Measurements from ENCODE around the gene SUCLG2. TPM values are rescaled to one million over a fixed set of nuclear protein-coding genes. Genes with fewer than 3 reads are reported as not detected.
"Not testable (repeated sequence)": the region's sequence is repeated elsewhere in the genome, so short reads cannot be mapped to it uniquely, and the experiment has no call there.

The SUCLG2 gene
- total RNA-seq, 1 donor from 2014 or later: 47.4 TPM

DNA sequence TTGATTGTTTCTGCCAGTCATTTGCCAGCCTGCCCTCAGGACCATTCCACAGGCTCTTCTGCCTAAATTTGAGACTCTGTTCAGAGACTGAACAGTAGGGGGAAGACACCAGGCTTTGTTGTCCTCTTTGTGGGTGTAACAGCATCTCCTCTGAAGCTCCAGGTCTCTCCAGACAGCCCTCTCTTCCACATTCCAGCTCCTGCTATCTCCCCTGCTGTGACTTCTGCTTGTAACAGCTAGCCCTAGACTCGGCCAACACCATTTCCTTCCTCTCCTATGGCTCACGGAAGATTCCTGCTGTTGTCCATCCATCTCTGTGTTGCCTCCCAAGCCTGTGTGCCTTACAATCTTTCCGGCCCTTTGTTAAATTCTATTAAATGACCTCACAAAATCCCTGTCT lies 40.2 kb downstream of the SUCLG2 start:
- no peak for DNase-seq (ENCODE audit: low read depth)

DNA sequence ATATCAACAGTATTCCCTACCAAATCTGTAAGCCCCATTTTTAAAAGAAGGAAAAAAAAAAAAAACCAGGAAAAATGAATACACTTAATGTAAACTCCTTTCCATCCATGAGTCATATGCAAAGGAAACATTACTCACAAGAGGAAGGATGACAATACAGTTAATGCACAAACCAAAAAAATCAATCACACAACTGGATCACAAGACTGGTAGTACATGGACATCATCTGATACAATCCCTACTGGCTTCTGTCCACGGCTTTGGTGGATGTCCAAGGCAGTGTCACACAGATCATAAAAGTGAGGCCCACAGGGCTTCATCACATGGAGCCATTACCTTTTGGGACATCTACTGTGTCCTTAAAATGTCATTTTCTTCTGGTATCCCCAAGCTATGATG lies 44.0 kb downstream of the SUCLG2 start:
- DNase-seq (ENCODE audit: low read depth): no peak

DNA sequence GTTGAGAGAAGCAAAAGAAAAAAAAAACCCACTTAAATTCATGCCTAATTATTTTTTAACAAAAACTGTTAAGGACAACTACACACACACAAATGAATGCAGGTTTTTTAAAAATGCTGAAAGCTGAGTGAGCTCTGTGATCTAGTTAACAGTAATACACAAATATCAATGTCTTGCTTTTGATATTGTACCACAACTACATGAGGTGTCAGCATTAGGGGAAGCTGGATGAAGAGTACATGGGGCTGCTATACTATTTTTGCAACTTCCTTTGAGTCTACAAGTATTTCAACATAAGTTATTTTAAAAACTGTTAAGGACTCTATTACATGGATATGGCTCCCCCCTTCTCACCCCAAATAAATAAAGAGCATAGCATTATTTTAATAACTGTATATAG lies 44.7 kb downstream of the SUCLG2 start:
- DNase-seq (ENCODE audit: low read depth): no peak

DNA sequence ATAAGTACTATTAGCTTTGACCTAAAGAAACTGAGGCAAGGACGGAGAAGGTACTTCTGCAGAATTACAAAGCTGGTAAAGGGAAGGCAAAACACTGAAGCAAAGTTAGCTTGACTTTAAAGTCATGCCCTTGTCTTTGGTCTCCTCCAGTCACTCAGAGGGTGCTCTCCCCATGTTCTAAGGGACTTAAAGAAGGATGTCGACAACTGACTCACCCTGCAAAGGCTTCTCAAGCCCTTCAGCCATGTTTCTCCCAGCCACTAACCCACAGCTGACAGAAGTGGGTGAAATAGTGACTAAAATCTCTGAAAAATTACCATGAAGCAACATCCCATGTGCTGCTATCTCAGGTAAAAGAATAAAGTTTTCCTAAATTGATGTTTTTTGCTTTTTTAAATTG lies 46.4 kb downstream of the SUCLG2 start:
- DNase-seq (ENCODE audit: low read depth): no peak

GRCh38 chr3:67605377-67605776 lies 49.0 kb downstream of the SUCLG2 start:
- peak; percentile 40 for DNase-seq (ENCODE audit: low read depth)

DNA sequence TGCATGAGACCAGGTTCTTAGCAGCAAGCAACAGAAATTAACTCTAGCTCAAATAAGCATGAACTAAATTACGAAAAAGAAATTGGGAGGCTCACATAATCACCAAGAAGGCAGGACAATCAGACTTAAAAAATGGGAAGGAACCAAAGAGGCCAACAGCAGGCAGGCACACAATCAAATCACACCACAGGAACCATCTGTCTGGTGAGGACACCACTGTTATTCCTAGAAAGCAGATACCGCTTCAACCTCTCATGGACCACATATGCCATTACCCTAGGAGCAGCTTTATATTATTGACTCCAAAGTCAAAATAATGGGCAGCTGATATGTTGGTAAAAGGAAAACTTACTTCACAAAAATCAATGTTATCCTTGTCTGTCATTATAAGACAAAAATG lies 51.6 kb downstream of the SUCLG2 start:
- peak; percentile 61 for DNase-seq (ENCODE audit: low read depth)

DNA sequence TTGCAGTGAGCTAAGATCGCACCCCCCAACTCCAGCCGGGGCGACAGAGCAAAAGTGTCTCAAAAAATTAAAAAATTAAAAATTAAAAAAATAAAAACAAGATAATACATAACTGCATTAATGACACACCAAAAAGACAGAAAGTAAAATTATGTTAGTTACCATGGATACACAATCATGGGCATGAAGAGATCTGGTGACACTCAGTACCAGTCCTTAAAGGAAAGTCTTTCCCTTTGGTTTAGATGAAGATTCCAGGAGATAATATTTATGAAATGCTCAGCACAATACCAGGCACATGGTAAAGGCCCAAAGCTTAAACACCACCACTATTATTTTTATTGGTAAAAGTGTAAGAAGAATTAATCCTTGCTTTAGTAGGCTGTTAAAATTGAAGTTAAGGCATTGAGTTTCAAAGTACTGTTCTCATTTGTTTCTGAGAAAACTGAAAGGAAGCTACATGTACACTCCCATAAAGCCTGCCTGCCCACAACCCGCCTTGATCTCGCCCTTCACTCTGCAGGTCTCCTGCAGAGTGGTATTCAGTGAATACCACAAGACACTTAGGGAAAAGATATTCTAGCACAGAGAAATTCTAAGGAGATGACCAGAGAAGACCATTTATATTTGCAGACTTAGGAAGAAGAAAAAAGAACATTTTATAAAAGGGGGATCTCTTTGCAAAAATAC lies 52.3 kb downstream of the SUCLG2 start:
- peak; percentile 19 for DNase-seq (ENCODE audit: low read depth)

DNA sequence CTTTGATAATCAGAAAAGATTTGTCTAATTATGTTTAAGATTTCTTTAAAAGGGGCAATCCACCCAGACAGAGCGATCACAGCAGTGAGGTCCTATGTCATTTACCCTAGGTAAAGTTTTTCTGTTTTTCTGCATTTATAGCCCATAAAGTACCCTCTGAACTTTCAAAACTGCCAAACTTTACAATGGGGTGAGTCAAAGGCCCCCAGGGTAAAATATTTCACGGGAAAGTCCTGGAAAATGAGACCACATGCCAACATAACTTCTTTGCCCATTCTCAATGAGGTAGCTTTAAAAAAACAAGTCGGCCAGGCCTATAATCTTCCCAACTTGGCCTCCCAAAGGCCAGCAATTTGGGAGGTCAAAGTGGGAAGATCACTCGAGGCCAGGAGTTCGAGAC lies 53.0 kb downstream of the SUCLG2 start:
- DNase-seq (ENCODE audit: low read depth): peak; percentile 9

DNA sequence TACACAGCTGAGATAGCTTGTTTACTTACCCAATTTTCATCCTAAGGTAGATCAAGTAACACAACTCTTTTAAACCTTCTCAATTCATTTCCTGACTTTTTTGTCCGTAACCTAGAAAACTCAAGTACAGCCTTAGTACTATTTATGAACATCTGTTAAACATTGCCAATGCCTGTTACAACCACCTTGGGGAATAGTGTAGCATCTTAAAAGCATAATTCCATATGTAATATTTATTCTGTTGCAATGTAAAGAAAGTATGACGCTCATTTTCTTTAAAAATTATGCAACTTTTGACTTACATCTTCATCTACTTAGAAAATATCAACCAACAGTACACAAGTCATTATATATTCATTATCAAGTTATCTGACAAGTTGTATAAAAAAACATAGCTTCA lies 54.6 kb downstream of the SUCLG2 start:
- DNase-seq (ENCODE audit: low read depth): no peak

DNA sequence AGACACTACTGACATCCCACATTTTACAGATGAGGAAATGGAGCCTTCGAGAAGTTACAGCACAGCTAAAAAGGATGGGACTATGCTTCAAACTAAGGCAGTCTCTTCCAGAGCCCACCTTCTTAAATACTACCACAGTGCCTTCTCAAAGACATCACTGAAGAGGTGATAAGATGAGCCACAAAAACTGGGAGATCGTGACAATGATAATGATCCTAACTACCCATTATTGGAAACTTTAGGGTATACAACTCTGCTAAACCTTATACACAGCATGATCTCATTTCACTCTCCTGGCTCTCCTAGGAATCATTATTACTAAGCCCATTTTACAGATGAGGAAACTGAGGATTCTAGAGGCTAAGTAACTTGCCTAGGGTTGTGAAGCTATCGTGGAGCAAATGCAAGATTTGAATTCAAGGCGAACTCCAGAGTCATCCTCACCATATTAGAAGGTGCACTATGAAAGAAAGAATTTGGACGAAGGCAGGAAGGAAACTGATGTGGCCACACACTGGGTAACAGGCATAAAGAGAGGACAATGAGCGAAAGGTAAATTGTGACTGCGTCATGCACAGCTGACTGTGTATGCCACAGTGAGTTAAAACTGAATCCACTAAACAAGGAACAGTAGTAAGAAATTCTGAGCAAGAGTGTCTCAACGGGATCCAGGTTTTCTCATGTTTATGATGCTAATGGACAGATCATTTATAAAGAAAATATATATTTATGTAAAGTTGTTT lies 55.4 kb downstream of the SUCLG2 start:
- DNase-seq (ENCODE audit: low read depth): no peak

DNA sequence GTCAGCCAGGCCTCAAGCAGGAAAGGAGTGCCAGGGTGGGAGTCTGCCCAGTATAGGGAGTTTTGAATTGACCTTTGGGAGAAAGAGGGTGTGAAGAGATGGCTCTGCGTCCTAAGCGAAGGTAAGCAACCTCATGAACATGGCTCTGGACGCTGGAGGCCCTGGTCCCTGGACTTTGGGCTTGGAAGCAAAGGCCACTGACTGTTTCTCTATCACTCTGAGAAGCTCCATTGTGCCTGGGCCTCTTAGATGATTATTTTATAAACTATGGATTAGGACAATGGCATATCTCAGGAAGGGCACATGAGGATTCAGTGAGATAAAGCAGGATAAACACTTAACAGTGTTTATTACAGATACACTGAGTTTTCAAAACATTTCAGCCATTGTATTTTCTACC lies 59.0 kb downstream of the SUCLG2 start:
- no peak for DNase-seq (ENCODE audit: low read depth)

DNA sequence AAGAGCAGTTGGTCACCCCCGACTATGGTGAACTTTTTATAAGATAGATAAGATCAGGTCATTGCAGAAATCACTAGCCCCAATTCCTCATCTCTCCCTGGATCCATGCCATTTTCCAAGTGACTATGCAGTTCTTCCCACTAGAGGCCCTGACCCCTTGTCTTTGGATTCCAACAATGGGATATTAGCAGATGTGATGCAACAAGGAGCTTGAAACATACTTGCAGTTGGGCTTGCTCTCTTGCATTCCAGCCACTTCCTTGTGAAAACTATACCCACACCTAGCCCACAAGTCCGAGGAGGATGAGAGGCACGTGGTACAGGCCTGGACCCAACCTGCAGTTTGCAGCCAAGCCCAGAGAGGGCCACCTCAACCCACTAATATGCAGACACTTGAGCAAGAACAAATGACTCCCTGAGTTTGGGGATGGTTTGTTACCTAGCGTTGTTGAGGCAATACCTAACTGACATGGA lies 60.6 kb downstream of the SUCLG2 start:
- peak; percentile 20 for DNase-seq (ENCODE audit: low read depth)

DNA sequence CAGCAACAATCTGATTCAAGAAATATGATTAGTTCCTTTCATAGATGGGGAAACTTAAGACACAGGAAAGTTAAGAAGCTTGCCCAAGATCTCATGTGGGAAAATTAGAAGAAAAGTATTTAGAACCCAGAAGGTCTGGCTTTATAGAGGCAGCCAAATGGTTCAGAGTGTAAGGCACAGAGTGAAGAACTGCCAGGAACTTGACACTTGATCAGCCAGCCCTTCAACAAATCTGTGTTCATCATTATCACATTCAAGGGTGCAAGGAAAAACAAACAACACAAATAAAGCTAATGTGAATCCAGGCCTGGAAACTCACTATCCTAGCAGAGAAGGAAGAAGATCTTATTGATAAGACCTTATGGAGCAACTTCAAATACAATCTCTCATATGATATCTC lies 62.4 kb downstream of the SUCLG2 start:
- no peak for DNase-seq (ENCODE audit: low read depth)

DNA sequence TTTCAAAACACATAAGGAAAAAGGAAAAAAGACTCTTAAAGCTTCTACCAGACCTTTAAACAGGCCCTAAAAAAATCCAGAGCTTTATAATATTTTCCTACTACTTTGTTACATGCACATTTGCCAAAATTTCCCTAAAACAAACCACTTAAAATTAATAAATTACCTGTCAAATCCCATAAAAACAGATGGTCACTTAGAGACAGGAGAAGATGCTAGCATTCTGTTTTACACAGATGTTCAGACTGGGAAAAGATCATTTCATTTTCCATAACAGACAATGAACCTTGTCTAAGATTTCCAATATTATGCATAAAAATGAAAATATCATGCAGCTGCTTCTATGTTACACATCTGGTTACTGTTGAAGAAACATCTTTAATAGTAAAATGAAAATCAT lies 66.6 kb downstream of the SUCLG2 start:
- DNase-seq (ENCODE audit: low read depth): no peak

DNA sequence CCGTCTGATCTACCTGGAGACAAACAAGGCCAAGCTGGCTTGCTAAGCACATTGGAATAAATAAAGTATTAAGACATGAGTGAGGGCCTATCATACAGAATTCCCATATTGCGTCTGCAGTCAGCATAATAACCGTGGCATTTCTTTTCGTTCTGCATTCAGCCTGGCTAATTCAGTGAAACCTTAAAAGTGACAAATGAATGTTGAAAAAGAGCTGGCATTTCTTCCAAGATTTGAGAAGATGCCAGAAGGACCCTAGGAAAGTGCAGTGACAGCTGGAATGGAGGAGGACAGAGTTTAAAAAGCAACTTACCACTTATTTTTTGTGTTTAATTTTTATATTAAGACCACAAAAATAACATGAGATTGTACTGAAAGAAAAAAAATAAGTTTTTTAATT lies 67.1 kb downstream of the SUCLG2 start:
- DNase-seq (ENCODE audit: low read depth): no peak

GRCh38 chr3:67584608-67585007 lies 69.8 kb downstream of the SUCLG2 start:
- DNase-seq (ENCODE audit: low read depth): not testable (repeated sequence)

DNA sequence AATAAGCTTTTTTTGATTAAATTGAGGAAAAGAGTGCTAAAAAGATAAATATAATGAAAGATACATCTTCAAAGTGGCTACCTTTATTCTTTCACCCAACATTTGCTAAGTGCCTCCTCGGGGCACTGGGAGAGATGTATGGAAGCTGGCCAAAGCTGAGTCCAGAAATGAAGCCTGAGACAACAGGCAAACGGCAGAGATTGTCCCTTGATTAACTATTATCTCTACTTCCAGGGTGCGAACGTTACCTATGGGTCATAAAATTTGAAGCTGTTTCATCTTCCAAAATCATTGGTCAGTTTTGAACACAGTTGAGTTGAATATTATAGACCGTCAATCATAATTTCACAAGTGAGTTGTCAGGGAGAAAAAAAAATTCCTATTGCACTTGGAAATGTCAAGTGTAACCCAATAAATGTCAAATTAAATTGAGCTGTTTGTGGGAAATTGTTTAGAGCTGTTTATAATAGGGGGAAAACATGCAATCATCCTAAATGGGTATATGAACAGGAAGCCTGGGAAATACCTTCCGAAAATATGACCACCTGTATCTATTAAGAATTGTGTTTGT lies 73.9 kb downstream of the SUCLG2 start:
- no peak for DNase-seq (ENCODE audit: low read depth)

DNA sequence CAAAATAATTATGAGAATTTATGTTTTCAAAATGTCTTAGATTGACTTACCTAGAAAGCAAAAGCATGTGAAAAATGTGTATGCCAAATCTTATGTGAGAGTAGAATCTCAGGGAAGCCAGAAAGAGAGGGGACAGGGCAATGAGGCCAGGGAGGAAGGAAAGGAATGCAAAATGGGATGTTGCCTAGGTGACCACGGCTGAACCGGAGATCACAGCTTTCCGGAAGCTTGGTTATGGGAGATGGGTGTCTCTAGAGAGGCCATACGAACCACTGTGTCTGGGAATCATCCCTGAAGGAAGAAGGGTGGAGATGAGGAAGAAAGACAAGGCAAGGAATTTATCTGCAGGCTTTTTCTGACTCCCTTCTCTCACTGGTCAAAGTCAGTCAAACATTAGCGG lies 76.0 kb downstream of the SUCLG2 start:
- no peak for DNase-seq (ENCODE audit: low read depth)

GRCh38 chr3:67576441-67576840 lies 78.0 kb downstream of the SUCLG2 start:
- no peak for DNase-seq (ENCODE audit: low read depth)

DNA sequence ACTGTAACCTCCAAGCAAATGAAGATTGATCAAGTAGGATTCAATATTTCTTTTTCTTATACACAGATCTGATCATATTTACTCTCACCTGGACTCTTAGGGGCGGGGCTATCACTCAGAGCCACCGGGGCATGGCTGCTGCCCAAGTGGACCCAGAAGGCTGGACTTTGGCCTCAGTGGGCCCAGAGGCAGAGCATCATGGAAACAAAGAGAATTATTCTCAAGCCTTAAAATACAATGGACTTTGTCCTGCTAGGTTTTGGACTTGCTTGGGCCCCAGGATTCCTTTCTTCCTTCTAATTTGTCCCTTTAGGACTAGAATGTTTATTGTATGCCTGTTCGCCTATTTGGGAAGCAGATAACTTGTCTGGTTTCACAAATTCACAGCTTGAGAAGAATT lies 85.1 kb downstream of the SUCLG2 start:
- DNase-seq (ENCODE audit: low read depth): no peak

DNA sequence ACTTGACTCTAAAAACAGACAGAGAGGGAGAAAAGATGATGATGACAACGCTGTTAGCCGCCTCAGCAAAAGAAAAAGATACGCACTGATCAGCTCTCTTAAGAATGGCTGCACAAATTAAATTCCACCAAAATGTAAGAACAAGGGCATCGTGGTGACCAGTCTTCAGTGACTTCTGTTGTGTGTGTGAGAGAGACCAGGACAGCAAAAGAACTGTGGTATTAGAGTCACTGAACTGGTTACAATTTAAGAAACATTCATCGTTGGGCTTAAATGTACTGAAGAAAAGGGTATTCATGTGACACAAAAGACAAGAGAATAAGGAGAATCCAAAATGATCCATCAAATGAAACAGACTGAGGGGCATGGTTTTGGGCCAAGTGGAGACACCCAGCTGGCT lies 86.5 kb downstream of the SUCLG2 start:
- DNase-seq (ENCODE audit: low read depth): no peak

- no peak for DNase-seq (ENCODE audit: low read depth)
Measured at GRCh38 chr3:67564973-67565372, 89.4 kb downstream of the SUCLG2 start.

GRCh38 chr3:67564008-67564407 lies 90.4 kb downstream of the SUCLG2 start:
- no peak for DNase-seq (ENCODE audit: low read depth)

Data from myocyte (in vitro differentiated cells).